Spinal cord (tissue), 10 donors: ENCODE data around the gene PHLPP1. TPM values are rescaled to one million over a fixed set of nuclear protein-coding genes. Genes with fewer than 3 reads are reported as not detected.

ENCODE experiments used
- DNase-seq, 6 donors: peaks; one replicate each; pipeline versions ENCODE4 v3.0.0 to v3.0.0-alpha.2; 2013 to 2015; ENCODE audit warnings: low spot score in 6 of 6, low read depth in 4 of 6
- H3K27ac ChIP-seq: one replicate; pipeline ENCODE4 v1.5.1; 2013; ENCODE audit warnings: low read depth, low read length, control low read depth
- H3K27me3 ChIP-seq: one replicate; pipeline ENCODE4 v1.6.1; 2013; ENCODE audit warnings: low read length; ENCODE audit not compliant: control insufficient read depth, insufficient read depth
- H3K36me3 ChIP-seq: one replicate; pipeline ENCODE4 v1.6.1; 2013; ENCODE audit warnings: low read length; ENCODE audit not compliant: control insufficient read depth, insufficient read depth
- H3K4me1 ChIP-seq: one replicate; pipeline ENCODE4 v1.6.1; 2013; ENCODE audit warnings: low read length; ENCODE audit not compliant: control insufficient read depth, insufficient read depth
- H3K4me3 ChIP-seq: one replicate; pipeline ENCODE4 v1.5.1; 2013; ENCODE audit warnings: low read depth, low read length, control low read depth
- H3K9me3 ChIP-seq: one replicate; pipeline ENCODE4 v1.6.1; 2013; ENCODE audit warnings: low read length; ENCODE audit not compliant: control insufficient read depth, insufficient read depth
- WGBS: methylation state at CpG from one replicate; pipeline ENCODE4 v1.1.5; 2013; ENCODE audit warnings: missing lambda C conversion rate; ENCODE audit not compliant: insufficient coverage; 5-methylcytosine and 5-hydroxymethylcytosine counted together
- polyA plus RNA-seq, 2 donors: library from polyadenylated mRNA; unstranded; fragments of 120-200 nt; gene quantifications; one replicate each; pipeline ENCODE4 v1.2.1, GENCODE V29; 2013; ENCODE audit not compliant: insufficient read length in 2 of 2
- total RNA-seq, 2 donors: library from RNA; depleted of rRNA in 1 of 2; stranded (reverse); fragments of 120-200 nt in 1 of 2; fragments of >200 nt in 1 of 2; gene quantifications; one replicate each; pipeline versions ENCODE4 v1.2.3 to v1.2.4, GENCODE V29; 2013 to 2014
- donor health status: healthy.

PHLPP1 gene
- total and polyA plus RNA-seq, 4 donors, result 31.9 to 62.2 (median 47.5) TPM

- DNase-seq, result no peak
- H3K9me3 ChIP-seq, result no peaks in the 10 kb centered on the region
- H3K27me3 ChIP-seq, result no peaks in the 10 kb centered on the region
- no peak overlapping the region for H3K27ac ChIP-seq
- H3K4me1 ChIP-seq, result no peaks in the 10 kb centered on the region
- H3K4me3 ChIP-seq, result no peak overlapping the region
- H3K36me3 ChIP-seq, result peaks cover 21% of the 10 kb centered on the region
These were observed 229.1 kb downstream of the PHLPP1 start for GRCh38 chr18:62944454-62944853.

DNA sequence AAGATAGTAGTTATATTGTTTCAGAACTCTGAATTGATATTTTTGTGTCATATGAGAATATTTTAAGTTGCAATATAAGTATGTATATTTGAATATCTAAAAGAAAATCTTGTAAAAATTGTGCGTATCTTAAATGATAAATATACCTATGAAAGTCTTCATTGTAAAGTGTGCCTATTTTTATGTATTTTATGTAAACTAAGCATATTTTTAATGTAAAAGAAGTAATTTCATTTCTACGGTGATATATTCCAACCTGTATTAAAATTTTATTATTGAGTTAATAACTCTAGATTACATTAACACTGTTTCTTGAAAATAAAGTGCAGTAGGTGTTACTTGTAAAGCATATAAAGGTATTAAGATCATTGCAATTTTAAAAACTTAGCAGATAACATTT, 233.4 kb downstream of the PHLPP1 start:
- no peak overlapping the region for H3K27ac ChIP-seq
- H3K4me3 ChIP-seq, result no peak overlapping the region
- WGBS, result no CpG with 5 or more reads among the region's 2 CpGs

DNA sequence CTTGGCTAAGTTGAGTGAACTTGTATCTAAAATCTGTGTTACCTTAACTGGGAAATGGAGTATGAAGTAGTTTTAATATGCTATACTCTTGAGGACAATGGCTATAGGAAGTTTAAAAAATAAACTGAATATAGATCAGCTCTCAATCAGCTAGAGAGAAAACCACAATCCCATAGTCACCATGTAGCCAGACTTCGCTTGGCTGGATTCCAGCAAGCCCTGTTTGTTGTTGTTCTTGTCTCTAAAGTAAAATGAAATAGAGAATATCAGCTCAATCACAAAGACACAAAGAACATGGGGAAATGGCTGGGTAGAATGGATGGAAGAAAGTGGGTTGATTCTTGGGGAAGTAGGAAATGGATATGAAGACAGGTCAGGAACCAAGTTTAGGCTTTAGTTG, 234.9 kb downstream of the PHLPP1 start:
- Histone ChIP-seq H3K4me3 (no peak overlapping the region), H3K4me1 (no peaks in the 10 kb centered on the region), H3K9me3 (no peaks in the 10 kb centered on the region), H3K27ac (no peak overlapping the region), H3K36me3 (peaks cover 12% of the 10 kb centered on the region), H3K27me3 (no peaks in the 10 kb centered on the region)
- DNase-seq, result no peak
- WGBS, result no CpG with 5 or more reads among the region's 1 CpG

More for the DNA sequence above, 233.4 kb downstream of the PHLPP1 start:
- no peaks in the 10 kb centered on the region for H3K9me3 ChIP-seq
- H3K36me3 ChIP-seq, result peaks cover 15% of the 10 kb centered on the region
- H3K27me3 ChIP-seq, result no peaks in the 10 kb centered on the region
- H3K4me1 ChIP-seq, result no peaks in the 10 kb centered on the region
- DNase-seq, result no peak

GRCh38 chr18:62952807-62953206, 237.5 kb downstream of the PHLPP1 start:
- peaks cover 2% of the 10 kb centered on the region for H3K36me3 ChIP-seq
- H3K4me1 ChIP-seq, result no peaks in the 10 kb centered on the region
- no peak overlapping the region for H3K27ac ChIP-seq

DNA sequence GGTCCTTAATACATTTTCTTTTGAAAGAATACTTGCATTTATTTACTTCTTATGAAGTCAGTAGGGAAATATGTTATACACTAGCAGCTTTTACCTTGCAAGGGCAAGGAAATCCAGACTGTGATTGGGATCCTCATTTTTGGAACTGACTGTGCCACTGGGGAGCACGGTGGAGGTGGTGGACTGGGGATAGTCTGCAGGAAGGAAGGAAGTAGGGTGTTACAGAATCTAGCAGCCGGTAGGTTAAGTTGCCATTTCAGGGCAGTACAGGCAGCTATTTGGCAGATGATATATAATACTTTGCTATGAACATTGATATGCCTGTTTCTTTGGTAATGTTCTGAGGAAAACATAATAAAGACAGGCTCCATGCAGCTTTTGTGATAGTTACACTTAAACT, 238.3 kb downstream of the PHLPP1 start:
- Histone ChIP-seq H3K36me3 (peaks cover 4% of the 10 kb centered on the region), H3K4me1 (no peaks in the 10 kb centered on the region), H3K27me3 (no peaks in the 10 kb centered on the region), H3K4me3 (no peak overlapping the region), H3K27ac (no peak overlapping the region), H3K9me3 (no peaks in the 10 kb centered on the region)
- no peak for DNase-seq
- WGBS, result 80% methylated on average over 2 of the region's 2 CpGs

More at GRCh38 chr18:62952807-62953206, 237.5 kb downstream of the PHLPP1 start:
- no peaks in the 10 kb centered on the region for H3K27me3 ChIP-seq
- WGBS, result no CpG with 5 or more reads among the region's 4 CpGs
- no peaks in the 10 kb centered on the region for H3K9me3 ChIP-seq
- no peak for DNase-seq
- no peak overlapping the region for H3K4me3 ChIP-seq

GRCh38 chr18:62954366-62954765, 239.0 kb downstream of the PHLPP1 start:
- no peaks in the 10 kb centered on the region for H3K9me3 ChIP-seq
- DNase-seq, result no peak
- H3K27me3 ChIP-seq, result no peaks in the 10 kb centered on the region
- H3K4me3 ChIP-seq, result no peak overlapping the region
- peaks cover 4% of the 10 kb centered on the region for H3K36me3 ChIP-seq
- H3K4me1 ChIP-seq, result no peaks in the 10 kb centered on the region
- H3K27ac ChIP-seq, result no peak overlapping the region
- WGBS, result no CpG with 5 or more reads among the region's 2 CpGs

- Histone ChIP-seq H3K27me3 (no peaks in the 10 kb centered on the region), H3K4me1 (peaks cover 6% of the 10 kb centered on the region), H3K9me3 (no peaks in the 10 kb centered on the region), H3K36me3 (peaks cover 4% of the 10 kb centered on the region), H3K27ac (no peak overlapping the region), H3K4me3 (no peak overlapping the region)
- no peak for DNase-seq
- WGBS, result 82% methylated on average over 4 of the region's 9 CpGs
These were observed 242.6 kb downstream of the PHLPP1 start for GRCh38 chr18:62957885-62958472.

DNA sequence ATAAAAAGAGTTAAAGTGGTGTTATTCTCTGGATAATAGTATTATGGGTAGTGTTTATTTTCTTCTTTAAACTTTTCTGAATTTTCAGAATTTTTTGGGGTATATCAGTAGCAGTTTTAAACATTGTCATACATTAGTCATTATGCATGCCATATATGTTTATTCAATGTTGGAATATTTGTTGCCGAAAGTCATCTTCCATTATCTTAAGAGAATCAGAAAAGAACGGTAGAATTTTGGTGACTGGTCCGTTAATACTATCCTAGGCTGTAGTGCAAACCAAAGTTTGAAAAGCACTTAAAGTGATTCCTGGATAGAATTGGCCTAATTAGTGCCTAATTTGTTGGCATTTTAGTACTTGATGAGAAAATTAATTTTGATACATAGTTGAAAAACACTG, 244.1 kb downstream of the PHLPP1 start:
- peaks cover 8% of the 10 kb centered on the region for H3K4me1 ChIP-seq
- no peak overlapping the region for H3K4me3 ChIP-seq
- no peak for DNase-seq
- no peaks in the 10 kb centered on the region for H3K9me3 ChIP-seq
- no peaks in the 10 kb centered on the region for H3K27me3 ChIP-seq
- no peak overlapping the region for H3K27ac ChIP-seq
- H3K36me3 ChIP-seq, result peaks cover 4% of the 10 kb centered on the region
- 100% methylated on average over 1 of the region's 3 CpGs for WGBS

DNA sequence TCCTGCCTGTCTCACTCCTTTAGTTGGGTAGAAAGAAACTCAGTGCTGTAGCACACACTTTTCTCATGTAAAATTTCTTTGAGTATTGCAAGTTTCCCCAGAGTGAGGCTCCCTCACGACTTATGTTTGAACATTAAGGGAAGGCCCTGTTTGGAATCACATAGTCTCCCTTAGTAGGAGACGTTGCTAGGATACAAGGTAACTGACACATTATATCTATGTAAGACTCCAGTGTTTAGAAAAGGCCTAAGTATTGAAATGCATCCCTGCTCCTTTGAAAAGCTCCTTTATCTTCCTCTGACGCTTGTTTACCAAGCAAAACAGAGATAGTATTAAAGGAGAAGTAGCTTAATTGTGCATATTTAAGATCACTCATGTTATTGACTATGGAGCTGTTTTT, 248.2 kb downstream of the PHLPP1 start:
- WGBS, result no CpG with 5 or more reads among the region's 3 CpGs
- peak overlapping the region; percentile 86 for H3K27ac ChIP-seq
- H3K4me3 ChIP-seq, result no peak overlapping the region

GRCh38 chr18:62964432-62964831, 249.1 kb downstream of the PHLPP1 start:
- H3K4me3 ChIP-seq, result no peak overlapping the region
- peaks cover 2% of the 10 kb centered on the region for H3K36me3 ChIP-seq
- H3K27ac ChIP-seq, result peak overlapping the region; percentile 86
- H3K4me1 ChIP-seq, result peaks cover 12% of the 10 kb centered on the region
- peak in 1 of 6 donors; percentile 36 for DNase-seq
- WGBS, result no CpG with 5 or more reads among the region's 1 CpG
- H3K27me3 ChIP-seq, result no peaks in the 10 kb centered on the region
- H3K9me3 ChIP-seq, result no peaks in the 10 kb centered on the region

More for the DNA sequence above, 248.2 kb downstream of the PHLPP1 start:
- no peaks in the 10 kb centered on the region for H3K27me3 ChIP-seq
- peaks cover 2% of the 10 kb centered on the region for H3K36me3 ChIP-seq
- DNase-seq, result peak in 5 of 6 donors; percentile 39 to 87 (median 63)
- peaks cover 12% of the 10 kb centered on the region for H3K4me1 ChIP-seq
- no peaks in the 10 kb centered on the region for H3K9me3 ChIP-seq
